G401 (cell line): ENCODE data around the gene ALPL. TPM values are rescaled to one million over a fixed set of nuclear protein-coding genes. Genes with fewer than 3 reads are reported as not detected.
"Not testable (repeated sequence)": the region's sequence is repeated elsewhere in the genome, so short reads cannot be mapped to it uniquely, and the experiment has no call there.

ENCODE experiments used
- DNase-seq: peaks from one replicate; pipeline ENCODE4 v3.0.0-alpha.2; 2015; ENCODE audit warnings: low spot score
- in situ Hi-C: cut with HindIII; loops from 2 replicates; pipeline ENCODE4 v1.10.0; 2016; ENCODE audit warnings: low sequenced_read_pairs, mixed read lengths
- total RNA-seq: library from RNA; depleted of rRNA; stranded (reverse); fragments of >200 nt; shearing (Covaris generic); gene quantifications from 2 replicates; pipeline ENCODE4 v1.2.3, GENCODE V29; 2014; rRNA removed

ALPL gene
- total RNA-seq: 0.58 and 0.98 TPM in 2 replicates

DNA sequence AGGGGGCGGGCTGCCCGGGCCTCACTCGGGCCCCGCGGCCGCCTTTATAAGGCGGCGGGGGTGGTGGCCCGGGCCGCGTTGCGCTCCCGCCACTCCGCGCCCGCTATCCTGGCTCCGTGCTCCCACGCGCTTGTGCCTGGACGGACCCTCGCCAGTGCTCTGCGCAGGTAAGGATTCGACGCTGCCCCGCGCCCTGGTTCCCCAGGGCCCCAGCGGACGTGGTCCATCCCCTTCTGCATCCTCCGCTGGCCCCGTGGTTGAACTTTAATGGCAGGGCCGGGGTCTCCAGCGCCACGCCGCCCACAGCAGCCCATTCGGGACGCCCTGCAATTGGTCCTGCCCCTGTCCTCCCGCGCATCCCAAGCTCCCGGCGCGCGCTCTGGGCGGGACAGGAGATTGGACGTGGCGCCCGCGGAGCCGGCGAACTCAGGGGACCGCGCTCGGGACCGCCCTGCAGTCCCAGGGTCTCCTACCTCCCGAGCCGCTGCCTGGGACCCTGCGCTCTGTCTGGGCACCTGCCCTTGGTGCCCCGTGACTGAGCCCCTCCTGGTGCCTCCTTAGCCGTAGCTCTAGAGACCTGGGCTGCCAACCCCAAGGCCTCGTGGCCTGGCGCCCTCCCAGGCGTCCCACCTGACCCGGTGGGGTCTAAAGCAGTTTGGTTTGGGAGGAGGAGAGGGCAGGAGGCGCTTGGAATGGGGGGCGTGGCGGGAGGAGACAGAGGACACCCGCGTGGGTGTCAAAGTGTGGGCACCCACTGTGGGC lies at the start of gene ALPL:
ALPL (plus strand) TSS at position 73 of the 762 bp plus-strand sequence. CDS start 44,659 bp downstream, outside the sequence.
- in situ Hi-C loops: no loop called here
- no peak for DNase-seq

DNA sequence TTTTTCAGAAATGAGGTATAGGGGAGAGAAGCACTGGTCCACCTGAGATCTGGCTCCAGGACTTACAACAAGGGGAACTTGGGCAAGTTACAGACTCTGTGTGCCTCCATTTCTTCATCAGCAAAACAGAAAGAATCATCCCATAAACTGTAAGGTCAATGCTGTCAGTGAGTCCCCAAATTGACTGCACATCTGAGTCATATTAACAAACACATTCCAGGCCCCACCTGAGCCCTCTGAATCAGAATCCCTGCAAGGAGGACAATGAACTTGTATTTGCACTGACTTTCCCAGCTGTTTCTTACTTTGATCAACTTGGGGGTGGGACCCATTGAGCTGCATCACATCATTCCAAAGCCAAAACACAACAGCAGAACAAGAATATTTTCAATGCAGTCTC lies 44.1 kb upstream of the ALPL start:
- in situ Hi-C loops: not testable (repeated sequence)

DNA sequence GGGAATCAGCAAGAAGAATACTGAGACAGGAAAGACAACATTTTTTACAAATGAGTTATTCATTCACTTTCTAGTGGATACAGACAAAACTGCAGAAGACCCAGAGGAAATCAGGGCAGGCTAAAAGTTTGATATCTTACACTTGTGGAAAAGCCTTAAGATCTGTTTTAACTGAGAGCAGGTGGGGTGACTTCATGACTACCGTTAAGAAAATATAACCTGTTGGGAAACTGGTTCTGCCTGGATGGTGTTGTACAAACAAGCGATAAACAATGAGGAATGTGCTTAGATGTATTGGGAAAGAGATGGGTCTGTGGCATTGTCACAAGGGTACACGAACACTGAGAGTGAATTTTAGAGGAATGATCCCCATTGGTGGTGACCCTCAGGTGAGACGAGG lies 41.3 kb upstream of the ALPL start:
- DNase-seq, in situ Hi-C loops: not testable (repeated sequence)

More for the DNA sequence above, 44.1 kb upstream of the ALPL start:
- not testable (repeated sequence) for DNase-seq

DNA sequence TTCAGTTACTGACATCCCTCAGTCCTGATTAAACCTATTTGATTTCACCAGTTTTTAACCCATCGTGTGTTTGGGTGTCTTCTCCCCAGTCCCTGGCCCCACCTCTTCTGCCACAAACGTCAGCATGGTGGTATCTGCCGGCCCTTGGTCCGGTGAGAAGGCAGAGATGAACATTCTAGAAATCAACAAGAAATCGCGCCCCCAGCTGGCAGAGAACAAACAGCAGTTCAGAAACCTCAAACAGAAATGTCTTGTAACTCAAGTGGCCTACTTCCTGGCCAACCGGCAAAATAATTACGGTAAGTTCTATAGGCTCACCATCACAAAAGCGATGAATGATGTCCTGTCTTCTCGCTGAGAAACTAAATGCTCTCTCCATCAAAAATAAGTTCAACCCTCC lies 40.6 kb upstream of the ALPL start:
- no peak for DNase-seq
- in situ Hi-C loops: no loop called here

DNA sequence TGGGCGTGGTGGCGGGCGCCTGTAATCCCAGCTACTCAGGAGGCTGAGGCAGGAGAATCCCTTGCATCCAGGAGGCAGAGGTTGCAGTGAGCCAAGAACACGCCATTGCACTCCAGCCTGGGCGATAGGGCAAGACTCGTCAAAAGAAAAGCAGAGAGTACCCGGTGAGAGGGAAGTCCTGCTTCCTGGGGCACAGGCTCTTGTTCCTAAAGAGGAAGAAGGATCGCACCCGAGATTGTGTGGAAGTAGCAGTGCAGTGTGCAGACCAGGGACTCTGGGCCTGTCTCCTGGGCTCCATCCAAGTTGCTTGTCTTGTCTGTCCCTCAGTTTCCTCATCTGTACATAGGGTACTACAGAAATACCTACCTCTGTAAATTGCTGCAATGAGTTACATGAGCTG lies 39.6 kb upstream of the ALPL start:
- no peak for DNase-seq
- in situ Hi-C loops: no loop called here

DNA sequence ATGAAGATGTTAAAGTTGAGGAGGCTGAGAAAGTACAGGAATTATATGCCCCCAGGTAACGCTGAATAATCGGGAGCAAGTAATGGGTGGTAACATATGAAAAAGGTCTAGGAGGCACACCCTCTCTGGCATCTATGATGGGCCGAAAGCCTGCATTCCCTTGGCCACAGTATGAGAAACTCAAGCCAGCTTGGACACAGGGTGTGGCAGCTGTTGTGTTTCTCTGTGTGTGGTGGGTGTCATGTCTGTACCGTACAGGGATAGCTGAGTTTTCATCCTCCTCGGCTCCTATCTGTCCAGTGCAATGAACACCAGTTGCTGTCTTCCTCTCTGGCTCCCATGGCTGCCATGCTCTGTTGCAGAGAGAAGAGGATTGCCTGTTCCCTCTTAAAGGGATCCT lies 36.4 kb upstream of the ALPL start:
- in situ Hi-C loops: no loop called here
- no peak for DNase-seq

DNA sequence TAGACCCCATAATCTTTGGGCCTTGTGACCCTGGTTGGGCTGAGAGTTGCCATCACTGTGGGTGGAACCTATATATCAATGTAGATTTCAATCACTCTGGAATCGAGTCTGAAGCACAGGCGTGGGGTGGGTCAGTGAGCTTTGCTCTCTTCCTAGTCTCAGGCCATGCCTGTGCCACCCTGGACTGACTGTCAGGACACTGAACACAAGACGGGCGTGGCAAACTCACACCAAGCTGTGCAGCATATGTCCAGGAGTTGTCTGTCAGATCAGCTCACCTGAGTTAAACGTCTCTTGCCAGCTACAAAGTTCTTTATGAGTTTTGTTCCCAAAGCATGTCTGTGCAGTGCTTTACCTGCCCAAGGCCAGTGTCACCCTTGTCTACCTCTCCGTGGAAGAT lies 30.9 kb upstream of the ALPL start:
- no peak for DNase-seq
- in situ Hi-C loops: no loop called here

DNA sequence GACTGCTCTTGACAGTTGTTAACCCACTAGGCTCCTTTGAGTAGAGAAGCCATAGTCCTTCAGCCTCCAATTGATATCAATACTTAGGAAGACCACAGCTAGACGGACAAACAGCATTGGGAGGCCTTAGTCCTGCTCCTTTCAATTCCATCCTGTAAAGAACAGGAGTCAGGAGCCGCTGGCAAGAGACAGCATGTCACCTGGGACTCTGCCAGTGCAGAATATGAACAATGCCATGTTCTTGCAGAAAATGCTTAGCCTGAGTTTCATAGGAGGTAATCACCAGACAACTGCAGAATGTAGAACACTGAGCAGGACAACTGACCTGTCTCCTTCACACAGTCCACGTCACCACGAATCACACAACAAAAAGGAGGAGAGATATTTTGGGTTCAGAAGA lies 25.3 kb upstream of the ALPL start:
- in situ Hi-C loops: not testable (repeated sequence)

DNA sequence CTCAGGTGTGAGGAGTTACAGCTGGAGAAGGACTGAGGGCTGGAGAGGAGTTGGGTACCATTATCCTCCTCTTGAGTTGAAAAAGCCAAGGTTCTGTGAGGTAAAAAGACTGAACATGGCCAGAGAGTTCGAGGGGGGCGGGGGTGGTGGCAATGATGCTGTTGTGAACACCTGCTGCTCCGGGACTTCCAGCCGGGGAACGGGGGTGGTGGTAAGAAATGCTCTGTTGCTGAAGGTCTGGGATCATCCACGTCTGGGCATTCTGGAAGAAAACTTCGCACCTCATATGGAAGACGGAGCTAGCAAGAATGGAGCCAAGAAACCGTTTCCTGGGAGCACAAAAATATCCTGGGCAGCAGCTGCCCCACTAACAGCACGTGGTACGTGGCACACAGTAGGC lies 20.1 kb upstream of the ALPL start:
- no peak for DNase-seq
- in situ Hi-C loops: no loop called here

More for the DNA sequence above, 25.3 kb upstream of the ALPL start:
- peak; percentile 67 for DNase-seq

DNA sequence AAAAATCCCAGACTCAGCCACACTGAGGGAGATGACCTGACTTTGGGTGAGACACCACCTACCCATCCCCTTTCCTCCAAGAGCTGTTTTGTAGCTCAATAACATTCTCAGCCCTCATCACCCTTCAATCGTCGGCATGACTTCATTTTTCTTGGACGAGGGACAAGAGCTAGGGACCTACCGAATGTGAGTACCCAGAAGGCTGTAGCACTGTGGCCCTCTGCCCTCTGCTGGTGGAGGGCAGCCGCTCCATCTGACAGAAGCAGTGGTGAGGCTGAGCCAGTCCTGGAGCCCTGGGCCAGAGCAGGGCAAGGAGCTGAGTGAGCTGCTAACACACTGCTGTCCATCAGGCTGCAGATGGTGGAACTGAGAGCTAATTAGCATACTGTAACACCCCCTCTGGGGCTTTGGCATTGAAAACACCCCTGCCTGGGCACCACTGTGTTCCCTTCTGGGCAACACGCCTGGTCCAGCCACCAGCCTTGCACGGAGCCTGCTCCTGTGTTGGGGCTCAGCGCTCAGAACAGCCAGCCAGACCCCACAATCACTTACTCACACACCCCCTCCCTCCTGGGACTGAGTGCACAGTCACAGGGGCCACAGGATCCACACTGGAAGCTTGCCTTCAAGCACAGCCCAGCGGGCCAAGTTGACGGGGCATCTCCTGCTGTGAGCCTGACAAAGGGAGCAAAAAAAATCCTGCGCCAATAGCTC lies 18.3 kb upstream of the ALPL start:
- in situ Hi-C loops: no loop called here
- DNase-seq: peak; percentile 54

DNA sequence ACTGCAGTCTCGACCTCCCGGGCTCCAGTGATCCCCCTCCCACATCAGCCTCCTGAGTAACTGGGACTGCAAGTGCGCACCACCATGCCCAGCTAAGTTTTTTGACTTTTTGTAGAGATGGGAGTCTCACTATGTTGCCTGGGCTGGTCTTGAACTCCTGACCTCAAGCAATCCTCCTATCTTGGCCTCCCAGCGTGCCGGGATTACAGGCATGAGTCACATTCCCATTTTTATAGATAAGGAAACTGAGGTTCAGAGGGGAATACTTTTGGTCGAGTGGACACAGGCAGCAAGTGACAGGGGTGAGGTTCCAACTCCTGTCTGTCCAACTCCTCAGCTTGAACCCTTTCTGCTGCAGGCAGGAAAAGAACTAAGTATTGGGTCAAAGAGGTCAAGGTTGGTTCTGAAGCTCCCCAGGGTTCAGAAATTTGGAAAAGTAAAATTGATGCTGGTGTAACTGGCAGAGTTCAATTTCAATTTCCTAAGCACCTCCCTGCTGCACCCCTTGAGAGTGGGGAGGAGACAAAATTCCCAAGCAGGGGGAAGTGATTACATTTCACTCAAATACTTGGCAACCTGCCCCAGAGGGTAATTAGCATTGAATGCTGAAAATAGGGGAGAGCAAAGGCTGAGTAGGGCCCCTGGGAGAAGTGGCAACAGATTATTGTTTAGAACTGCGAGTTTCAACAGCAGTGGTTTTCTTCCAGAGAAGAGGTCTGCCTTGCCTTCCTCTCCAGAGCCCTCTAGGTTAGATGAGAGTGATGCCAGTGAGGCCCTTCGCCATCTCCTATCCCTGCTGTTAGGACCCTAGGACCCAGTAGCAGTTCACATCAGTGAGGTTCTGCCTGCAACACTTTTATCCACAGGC lies 17.5 kb upstream of the ALPL start:
- in situ Hi-C loops: no loop called here
- no peak for DNase-seq

DNA sequence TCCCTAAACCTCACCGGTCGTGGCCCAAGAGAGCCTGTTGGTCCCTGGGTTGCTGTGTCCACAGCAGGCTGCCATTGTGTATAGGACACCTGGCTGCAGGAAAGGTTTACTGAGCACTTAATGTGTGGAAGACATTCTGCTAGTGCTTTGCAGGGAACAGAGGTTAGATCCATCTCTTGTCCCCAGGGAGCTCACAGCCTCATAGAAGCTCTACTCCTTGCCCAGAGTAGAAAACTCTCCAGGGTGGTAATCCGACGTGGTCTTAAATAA lies 16.9 kb upstream of the ALPL start:
- DNase-seq: no peak
- in situ Hi-C loops: no loop called here

DNA sequence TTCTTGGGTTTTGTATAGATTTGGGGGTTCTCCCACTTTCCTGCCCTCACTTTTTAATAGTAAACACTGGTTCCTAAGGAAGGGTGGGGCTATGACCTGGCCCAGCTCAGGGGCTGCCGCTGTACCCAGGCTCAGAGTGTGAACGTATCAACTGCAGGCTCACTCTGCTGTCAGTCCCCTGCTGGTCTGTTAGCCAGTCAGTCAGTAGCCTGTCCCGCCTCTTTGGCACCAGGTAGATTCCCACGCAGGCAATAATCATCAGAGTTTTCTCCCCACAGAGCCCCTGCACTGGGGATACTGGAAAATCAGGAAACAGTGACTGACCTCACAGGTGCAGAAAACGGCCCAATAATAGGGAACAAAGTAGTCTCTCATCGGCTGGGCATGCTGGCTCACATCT lies 15.0 kb upstream of the ALPL start:
- DNase-seq: no peak
- in situ Hi-C loops: no loop called here

DNA sequence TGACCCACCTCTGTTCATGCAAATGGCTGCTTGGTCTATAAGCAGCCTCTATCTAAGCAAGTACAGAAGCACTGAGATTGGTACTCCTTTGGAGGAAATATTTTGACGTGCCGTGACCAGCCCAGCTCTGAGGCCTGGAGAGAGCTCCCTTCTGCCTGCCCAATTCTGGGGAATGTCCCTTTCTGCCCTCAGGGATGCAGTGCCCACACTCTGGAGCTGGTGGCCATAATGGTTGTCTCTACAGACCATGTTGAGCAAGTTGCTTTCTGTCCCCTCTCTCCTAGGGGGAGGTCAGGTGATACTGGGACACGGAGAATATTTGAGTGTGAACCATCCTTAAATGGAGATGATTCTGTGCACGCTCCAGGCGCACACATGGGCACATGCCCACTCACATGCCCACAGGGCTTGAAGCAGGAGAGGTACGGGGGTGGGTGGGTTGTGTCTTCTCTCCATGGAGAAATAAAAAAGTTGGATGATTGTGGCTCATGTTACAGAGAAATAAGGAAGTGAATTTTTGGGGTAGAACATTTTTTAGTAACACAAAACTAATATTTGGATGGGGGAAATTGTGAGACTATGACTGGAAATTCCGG lies 13.9 kb upstream of the ALPL start:
- in situ Hi-C loops: no loop called here

DNA sequence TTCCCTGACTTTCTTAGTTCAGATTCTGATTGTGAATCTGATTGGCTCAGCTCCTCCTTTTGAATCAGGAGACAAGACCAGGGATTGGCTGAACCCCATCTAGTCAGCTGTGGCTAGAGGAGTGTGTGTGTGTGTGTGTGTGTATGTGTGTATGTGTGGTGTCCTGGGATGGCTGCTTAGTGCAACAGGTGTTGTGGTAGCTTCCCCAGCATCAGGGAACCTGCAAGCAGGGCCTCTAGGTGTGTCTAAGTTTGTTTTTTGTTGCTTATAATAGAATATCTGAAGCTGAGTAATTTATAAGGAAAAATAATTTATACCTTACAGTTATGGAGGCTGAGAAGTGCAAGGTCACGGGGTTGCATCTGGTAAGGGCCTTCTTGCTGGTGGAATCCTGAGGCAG lies 13.2 kb upstream of the ALPL start:
- DNase-seq: no peak
- in situ Hi-C loops: no loop called here

More for the DNA sequence above, 13.9 kb upstream of the ALPL start:
- no peak for DNase-seq

DNA sequence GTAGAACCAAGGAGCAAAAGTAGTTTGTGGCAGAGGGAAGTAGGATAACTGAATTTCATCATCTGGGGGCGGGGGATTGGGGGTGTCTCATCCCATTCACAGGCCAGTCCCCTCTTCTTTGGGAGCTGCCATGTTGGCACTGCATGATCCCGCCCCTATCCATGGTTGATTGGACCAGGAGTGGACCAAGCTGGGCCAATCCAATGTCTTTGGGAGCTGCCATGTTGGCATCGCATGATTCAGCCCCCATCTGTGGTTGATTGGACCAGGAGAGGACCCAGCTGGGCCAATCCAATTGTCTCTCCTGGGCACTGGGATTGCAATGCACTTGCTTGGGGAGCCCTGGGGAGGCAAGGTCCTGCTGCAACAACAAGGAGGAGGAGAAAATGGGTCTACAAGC lies 12.3 kb upstream of the ALPL start:
- in situ Hi-C loops: no loop called here
- no peak for DNase-seq

DNA sequence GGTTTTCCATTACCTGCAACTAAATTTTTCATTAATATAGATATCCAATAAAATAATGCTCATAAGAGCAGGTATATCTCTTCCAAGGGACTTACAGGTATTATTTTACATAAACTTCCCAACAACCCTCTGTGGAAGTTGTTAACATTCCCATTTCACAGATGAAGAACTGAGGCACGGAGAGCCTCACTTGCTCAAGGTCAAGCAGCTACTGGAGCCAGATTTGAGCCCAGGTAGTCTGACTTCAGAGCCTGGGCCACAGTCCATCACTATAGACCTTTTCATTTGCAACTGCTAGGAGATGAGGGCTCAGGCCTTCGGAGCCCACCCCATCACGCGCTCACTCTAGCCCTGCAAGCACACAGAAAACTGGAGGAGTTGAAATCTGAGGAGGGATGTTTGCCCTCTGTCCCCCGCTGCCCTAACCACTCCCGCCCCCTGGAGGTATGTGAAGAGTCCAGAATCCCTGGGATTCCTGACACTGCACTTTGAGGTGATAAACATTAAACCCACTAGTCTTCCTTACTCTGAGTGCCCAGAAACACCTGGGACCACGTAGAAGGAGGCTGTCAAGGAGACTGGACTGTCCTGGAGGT lies 11.7 kb upstream of the ALPL start:
- in situ Hi-C loops: no loop called here
- no peak for DNase-seq

DNA sequence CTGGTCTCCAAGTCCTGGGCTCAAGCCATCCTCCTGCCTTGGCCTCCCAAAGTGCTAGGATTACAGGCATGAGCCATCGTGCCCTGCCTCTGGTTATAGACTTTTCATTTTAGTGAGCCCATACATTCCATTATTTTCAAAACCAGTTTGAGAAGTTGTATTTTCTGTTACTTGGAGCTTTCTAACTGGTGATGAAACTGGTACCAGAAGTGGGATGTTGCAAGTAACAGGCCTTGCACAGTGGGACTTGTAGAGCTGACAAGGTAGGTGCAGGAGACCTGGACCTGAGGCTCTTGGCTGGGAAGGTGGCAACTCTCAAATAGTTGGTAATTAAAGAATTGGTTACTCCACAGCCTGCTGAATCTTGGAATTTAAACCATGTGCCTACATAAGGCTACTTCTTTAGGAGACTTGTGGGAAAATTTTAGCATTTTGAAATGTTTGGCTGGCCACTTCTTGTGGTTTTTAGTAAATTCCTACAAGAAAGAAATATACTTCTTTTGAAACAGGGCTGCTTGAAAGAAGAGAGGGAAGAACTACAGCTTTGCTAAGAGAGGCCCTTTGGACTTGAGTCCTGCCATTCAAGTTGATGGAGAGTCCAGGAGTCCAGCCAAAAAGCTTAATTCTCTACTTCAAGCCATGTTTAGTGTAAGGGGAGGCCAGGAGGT lies 9.8 kb upstream of the ALPL start:
- DNase-seq: no peak
- in situ Hi-C loops: no loop called here
